Measurements from ENCODE around the gene OSMR.

OSMR gene

GRCh38 chr5:38845526-38846378, at the start of gene OSMR:
TSS of gene OSMR (plus strand) at chr5:38846012. CDS start at chr5:38869045, 23,033 bp downstream.
- no peak for DNase-seq (ENCODE audit: low spot score)

DNA sequence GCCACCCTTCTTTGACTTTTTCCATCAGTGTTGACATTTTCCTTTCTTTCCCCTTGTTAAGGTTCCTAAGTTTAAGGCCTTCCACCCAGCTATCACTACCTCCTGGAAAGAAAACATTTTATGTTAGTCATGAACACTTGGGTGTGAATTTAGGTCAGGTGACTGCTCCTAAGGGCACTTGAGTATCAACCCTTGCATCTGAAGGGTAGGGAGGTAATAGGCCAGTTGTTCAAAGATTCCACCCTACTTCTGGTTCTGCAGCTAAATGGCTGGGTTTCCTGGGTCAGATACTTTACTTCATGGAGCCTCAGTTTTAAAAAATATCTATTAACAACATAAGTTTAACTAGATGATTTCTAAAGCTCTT, 49.1 kb upstream of the OSMR start:
- DNase-seq (ENCODE audit: low spot score), result no peak

DNA sequence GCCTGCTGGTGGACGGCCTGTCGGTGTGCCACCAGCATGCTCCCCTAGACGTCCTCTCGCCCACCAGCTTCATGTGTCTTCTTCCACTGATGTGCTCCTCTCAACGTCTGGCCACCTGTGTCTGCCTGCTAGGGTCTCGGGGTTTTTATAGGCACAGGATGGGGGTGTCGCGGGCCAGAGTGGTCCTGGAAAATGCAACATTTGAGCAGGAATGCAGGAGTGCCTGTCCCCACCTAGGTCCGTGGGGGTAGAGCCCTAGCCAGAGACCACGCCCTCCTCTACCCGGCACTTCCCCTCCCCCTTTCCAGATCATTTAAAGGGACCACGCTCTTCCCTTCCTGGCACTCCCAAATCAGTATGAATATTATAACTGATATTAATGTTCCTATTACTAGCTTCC, 48.0 kb upstream of the OSMR start:
- DNase-seq (ENCODE audit: low spot score), result no peak

- DNase-seq (ENCODE audit: low spot score), result no peak
These were observed 46.0 kb upstream of the OSMR start for GRCh38 chr5:38799556-38800377.

GRCh38 chr5:38800515-38800914, 45.3 kb upstream of the OSMR start:
- no peak for DNase-seq (ENCODE audit: low spot score)

- no peak for DNase-seq (ENCODE audit: low spot score)
These were observed 43.7 kb upstream of the OSMR start for GRCh38 chr5:38802125-38802524.

GRCh38 chr5:38803246-38803645, 42.6 kb upstream of the OSMR start:
- DNase-seq (ENCODE audit: low spot score), result no peak

GRCh38 chr5:38806775-38807258, 39.0 kb upstream of the OSMR start:
- DNase-seq (ENCODE audit: low spot score), result no peak

DNA sequence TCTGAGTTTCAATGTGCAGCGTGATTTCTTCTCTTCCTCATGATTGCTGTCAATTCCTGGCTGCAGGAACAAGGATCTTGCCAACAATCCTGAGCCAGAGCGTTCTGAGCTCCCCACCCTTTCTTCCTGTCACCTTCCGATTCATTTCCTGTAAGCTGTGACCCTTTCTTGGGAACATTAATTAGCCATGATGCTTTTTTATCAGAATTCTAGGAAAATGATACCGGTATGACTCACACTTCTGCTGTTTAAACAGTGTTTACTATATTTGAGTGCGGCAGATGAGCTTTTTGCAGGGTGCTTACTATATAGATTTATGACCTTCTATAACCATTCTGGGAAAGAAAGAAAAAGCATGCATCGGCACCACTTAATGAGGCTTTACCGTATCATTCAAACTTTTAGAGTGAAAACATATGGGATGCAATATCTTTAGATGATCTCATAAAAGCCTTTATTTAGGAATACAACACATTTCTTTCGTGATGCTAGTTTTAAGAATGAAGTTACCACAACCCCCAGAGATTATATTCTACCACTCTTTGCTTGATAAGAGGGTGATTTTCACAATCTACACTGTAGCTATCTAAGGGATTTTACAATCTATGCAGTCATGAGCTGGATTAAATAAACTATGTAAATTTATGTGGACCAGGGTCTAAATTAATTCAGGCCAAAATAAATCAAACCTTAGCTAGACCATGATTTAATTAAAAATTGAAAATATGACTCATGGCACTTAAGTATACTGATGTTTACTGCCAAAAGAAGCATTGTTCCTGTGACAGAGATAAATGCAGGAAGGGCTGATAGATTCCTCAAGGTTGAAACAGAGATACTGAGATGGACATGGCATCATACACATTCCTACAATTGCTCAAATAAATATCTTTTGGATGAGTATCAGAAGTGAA, 38.0 kb upstream of the OSMR start:
- no peak for DNase-seq (ENCODE audit: low spot score)

- no peak for DNase-seq (ENCODE audit: low spot score)
These were observed 37.0 kb upstream of the OSMR start for GRCh38 chr5:38808666-38809343.

- no peak for DNase-seq (ENCODE audit: low spot score)
These were observed 36.1 kb upstream of the OSMR start for GRCh38 chr5:38809388-38810359.

- DNase-seq (ENCODE audit: low spot score), result no peak
These were observed 30.9 kb upstream of the OSMR start for GRCh38 chr5:38814879-38815278.

GRCh38 chr5:38816083-38817030, 29.5 kb upstream of the OSMR start:
- no peak for DNase-seq (ENCODE audit: low spot score)

DNA sequence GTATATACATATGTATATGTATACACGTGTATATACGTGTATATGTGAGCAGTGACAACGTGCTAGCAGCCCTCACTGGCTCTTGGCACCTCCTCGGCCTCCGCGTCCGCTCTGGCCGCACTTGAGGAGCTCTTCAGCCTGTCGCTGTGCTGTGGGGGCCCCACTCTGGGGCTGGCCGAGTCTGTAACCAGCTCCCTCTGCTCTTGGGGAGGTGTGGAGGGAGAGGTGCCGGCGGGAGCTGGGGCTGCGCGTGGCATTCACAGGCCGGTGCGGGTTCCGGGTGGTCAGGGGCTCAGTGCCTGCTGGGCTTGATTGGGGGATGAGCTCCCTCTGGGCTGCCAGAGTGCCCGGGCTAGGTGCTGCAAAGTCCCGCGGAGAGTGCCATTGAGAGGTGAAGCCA, 24.1 kb upstream of the OSMR start:
- DNase-seq (ENCODE audit: low spot score), result no peak

DNA sequence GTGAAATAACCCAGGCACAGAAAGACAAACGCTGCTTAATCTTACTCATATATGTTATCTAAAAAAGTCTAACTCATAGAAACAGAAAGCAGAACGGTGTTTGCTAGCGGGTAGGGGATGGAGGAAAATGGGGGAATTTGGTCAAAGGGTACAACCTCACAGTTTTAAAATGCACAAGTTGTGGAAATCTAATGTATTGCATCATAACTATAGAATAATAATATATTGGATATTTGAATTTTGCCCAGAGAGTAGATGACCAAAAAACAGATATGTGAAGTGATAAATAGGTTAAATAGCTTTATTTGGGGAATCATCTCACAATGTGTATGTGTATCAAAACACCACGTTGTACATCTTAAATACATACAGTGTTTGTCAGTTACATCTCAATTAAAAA, 22.3 kb upstream of the OSMR start:
- DNase-seq (ENCODE audit: low spot score), result no peak

GRCh38 chr5:38824821-38825220, 21.0 kb upstream of the OSMR start:
- DNase-seq (ENCODE audit: low spot score), result no peak

DNA sequence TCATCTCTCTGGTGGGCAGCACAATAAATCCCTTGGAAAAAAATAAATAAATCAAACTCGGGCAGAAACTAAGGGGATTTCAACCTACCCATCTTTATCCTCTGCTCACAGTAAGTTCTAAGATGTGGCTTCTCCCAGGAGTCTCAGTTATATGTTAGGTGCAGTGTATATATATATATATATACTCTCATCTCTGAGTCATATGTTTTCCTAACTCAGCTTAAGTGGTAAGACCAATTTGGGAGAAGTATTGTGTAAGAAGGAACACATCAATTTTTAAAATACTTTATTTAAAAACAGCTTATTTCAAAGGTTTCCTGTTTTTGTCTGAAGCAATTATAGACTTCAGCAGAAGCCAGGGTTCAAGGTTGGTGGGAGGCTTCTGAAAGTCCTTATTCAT, 20.3 kb upstream of the OSMR start:
- DNase-seq (ENCODE audit: low spot score), result no peak

GRCh38 chr5:38827525-38827924, 18.3 kb upstream of the OSMR start:
- no peak for DNase-seq (ENCODE audit: low spot score)

GRCh38 chr5:38830521-38831051, 15.2 kb upstream of the OSMR start:
- DNase-seq (ENCODE audit: low spot score), result no peak

Data from hematopoietic multipotent progenitor cell treated with erythropoietin and hydrocortisone succinate and interleukin-3 and kit ligand, for 17 days (in vitro differentiated cells).